Tibial nerve (tissue), 4 donors: Measurements from ENCODE around the gene SPAG17. TPM values are rescaled to one million over a fixed set of nuclear protein-coding genes. Genes with fewer than 3 reads are reported as not detected.
A peak's percentile ranks its signal among the peaks of the same experiment; 100 is the strongest.

ENCODE experiments used
- DNase-seq, 2 donors: peaks; one replicate each; pipeline ENCODE4 v3.0.0-alpha.2; 2019; ENCODE audit warnings: low spot score in 2 of 2
- H3K27ac ChIP-seq, 4 donors: fragments of 200-600 bp; sonication (generic) in 3 of 4; one replicate each; pipeline ENCODE4 v1.5.1; 2017 to 2019; ENCODE audit warnings: mild to moderate bottlenecking in 1 of 4
- H3K27me3 ChIP-seq, 2 donors: fragments of 200-600 bp; sonication (generic) in 1 of 2; one replicate each; pipeline versions ENCODE4 v1.5.1 to v1.6.0; 2017 to 2019
- H3K36me3 ChIP-seq, 3 donors: fragments of 200-600 bp; sonication (generic); one replicate each; pipeline ENCODE4 v1.5.1; 2018 to 2019
- H3K4me1 ChIP-seq, 4 donors: fragments of 200-600 bp; sonication (generic) in 3 of 4; one replicate each; pipeline ENCODE4 v1.5.1; 2017 to 2019
- H3K4me3 ChIP-seq, 4 donors: fragments of 200-600 bp; sonication (generic) in 3 of 4; one replicate each; pipeline ENCODE4 v1.5.1; 2017 to 2019; ENCODE audit warnings: mild to moderate bottlenecking in 1 of 4, moderate library complexity in 1 of 4
- H3K9me3 ChIP-seq, 4 donors: fragments of 200-600 bp; sonication (generic) in 3 of 4; one replicate each; pipeline ENCODE4 v1.5.1; 2017 to 2019
- EP300 ChIP-seq, 2 donors: sonication (generic); formaldehyde crosslinking; IDR thresholded peaks; one replicate each; pipeline ENCODE4 v1.6.1; 2017; ENCODE audit warnings: antibody characterized with exemption in 2 of 2, mild to moderate bottlenecking in 1 of 2
- POLR2A ChIP-seq, 2 donors: fragments of 450-650 bp; IDR thresholded peaks; one replicate each; pipeline ENCODE4 v1.6.1; 2017; ENCODE audit warnings: antibody characterized with exemption in 2 of 2, mild to moderate bottlenecking in 2 of 2, moderate library complexity in 2 of 2
- WGBS, 2 donors: methylation state at CpG; one replicate each; pipeline ENCODE4 v1.1.5; 2018; 5-methylcytosine and 5-hydroxymethylcytosine counted together
- total RNA-seq, 4 donors: library from RNA; depleted of rRNA; stranded (reverse); fragments of >200 nt; gene quantifications; one replicate each; pipeline ENCODE4 v1.1.0, GENCODE V29; 2016
- TF ChIP-seq, protein P1 (sequence below), 5 experiments: fragments of 200-600 bp in 3 of 5; fragments of 450-650 bp in 2 of 5; sonication (generic) in 3 of 5; IDR thresholded peaks; one replicate each; pipeline ENCODE4 v1.5.1; 2016 to 2019; ENCODE audit warnings: antibody characterized with exemption in 5 of 5, mild to moderate bottlenecking in 3 of 5, moderate library complexity in 2 of 5

SPAG17 gene
- total RNA-seq, 4 donors from 2014 or later: under 0.01 to 4.2 (median 1.2) TPM

DNA sequence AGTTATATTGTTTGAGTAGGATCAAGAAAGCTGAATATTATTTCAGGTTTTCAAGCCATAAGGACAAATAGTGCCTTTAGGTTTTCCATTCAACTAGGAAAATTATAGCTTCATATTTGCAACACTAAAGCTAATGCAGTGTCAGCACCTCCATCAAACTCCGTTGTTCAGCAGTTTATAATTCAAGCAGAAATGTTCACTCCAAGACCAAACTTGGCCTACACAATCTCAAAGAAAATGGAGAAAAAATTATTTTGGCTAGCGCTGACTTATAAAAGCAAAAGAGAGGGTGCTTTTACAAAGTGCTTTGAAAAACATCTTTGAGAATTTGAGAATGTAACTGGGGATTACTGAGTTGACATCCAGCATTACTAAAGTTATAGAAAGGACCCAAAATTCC, 1.4 kb downstream of the SPAG17 start:
- no peaks in the 10 kb centered on the region for H3K27me3 ChIP-seq
- WGBS, 2 donors: 67 to 71% methylated on average over 2 of the region's 2 CpGs

DNA sequence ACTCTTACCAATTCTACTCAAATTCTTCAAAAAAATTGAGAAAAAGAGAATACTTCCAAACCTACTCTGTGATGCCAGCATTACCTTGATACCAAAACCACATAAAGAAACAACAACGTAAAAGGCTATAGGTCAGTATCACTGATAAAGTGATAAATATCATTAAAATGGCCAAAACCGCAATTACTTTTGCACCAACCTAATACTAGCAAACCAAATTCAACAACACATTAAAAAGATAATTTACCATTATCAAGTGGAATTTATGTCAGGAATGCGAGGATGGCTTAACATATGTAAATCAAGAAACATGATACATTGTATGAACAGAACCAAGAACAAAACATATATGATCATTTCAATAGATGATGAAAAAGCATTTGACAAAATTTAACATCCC, 7.0 kb downstream of the SPAG17 start:
- Histone ChIP-seq H3K27me3 (no peaks in the 10 kb centered on the region), H3K9me3 (peaks cover 0 to 16% (median 0%) of the 10 kb centered on the region in 4 donors), H3K27ac (no peak overlapping the region), H3K36me3 (no peaks in the 10 kb centered on the region), H3K4me3 (no peak overlapping the region), H3K4me1 (no peaks in the 10 kb centered on the region)
- TF ChIP-seq, protein P1, sequence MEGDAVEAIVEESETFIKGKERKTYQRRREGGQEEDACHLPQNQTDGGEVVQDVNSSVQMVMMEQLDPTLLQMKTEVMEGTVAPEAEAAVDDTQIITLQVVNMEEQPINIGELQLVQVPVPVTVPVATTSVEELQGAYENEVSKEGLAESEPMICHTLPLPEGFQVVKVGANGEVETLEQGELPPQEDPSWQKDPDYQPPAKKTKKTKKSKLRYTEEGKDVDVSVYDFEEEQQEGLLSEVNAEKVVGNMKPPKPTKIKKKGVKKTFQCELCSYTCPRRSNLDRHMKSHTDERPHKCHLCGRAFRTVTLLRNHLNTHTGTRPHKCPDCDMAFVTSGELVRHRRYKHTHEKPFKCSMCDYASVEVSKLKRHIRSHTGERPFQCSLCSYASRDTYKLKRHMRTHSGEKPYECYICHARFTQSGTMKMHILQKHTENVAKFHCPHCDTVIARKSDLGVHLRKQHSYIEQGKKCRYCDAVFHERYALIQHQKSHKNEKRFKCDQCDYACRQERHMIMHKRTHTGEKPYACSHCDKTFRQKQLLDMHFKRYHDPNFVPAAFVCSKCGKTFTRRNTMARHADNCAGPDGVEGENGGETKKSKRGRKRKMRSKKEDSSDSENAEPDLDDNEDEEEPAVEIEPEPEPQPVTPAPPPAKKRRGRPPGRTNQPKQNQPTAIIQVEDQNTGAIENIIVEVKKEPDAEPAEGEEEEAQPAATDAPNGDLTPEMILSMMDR (IDR thresholded peaks at IDR 0.05): no peak
- TF ChIP-seq POLR2A (IDR thresholded peaks at IDR 0.05) (no peak), EP300 (IDR thresholded peaks at IDR 0.05) (no peak)
- 92 to 99% methylated on average over 3 of the region's 3 CpGs for WGBS, 2 donors
- DNase-seq: no peak

More for the DNA sequence above, 1.4 kb downstream of the SPAG17 start:
- Histone ChIP-seq H3K27ac (no peak overlapping the region), H3K9me3 (no peaks in the 10 kb centered on the region), H3K4me3 (no peak overlapping the region), H3K36me3 (no peaks in the 10 kb centered on the region), H3K4me1 (peaks cover 0 to 5% (median 0%) of the 10 kb centered on the region in 4 donors)
- no peak for TF ChIP-seq EP300 (IDR thresholded peaks at IDR 0.05)
- no peak for TF ChIP-seq POLR2A (IDR thresholded peaks at IDR 0.05)
- TF ChIP-seq, protein P1 (IDR thresholded peaks at IDR 0.05): no peak
- DNase-seq: no peak

DNA sequence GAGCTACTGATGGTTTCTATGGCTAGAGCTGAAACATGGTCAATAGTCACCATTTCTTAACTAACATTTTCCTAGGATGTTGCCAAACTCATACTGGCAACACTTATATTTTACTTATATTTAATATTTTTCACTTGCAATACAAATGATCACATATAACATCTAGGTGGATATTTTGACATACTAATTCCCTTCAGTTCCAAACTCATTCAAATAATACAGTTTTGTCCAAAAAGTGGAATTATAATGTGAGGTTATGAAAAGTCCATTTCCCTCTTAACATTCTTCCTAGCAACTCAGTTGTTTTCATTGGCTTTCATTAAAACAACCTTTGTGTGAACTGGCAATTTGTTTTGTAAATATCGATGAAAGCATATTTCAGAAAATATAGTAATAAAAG, 16.0 kb downstream of the SPAG17 start:
- Histone ChIP-seq H3K4me3 (no peak overlapping the region), H3K4me1 (peaks cover 0 to 3% (median 0%) of the 10 kb centered on the region in 4 donors), H3K27ac (no peak overlapping the region), H3K27me3 (no peaks in the 10 kb centered on the region), H3K36me3 (no peaks in the 10 kb centered on the region), H3K9me3 (no peaks in the 10 kb centered on the region)
- no peak for DNase-seq
- WGBS, 2 donors: 19 to 23% methylated on average over 1 of the region's 1 CpG
- TF ChIP-seq, protein P1 (IDR thresholded peaks at IDR 0.05): no peak
- TF ChIP-seq POLR2A (IDR thresholded peaks at IDR 0.05) (no peak), EP300 (IDR thresholded peaks at IDR 0.05) (no peak)

DNA sequence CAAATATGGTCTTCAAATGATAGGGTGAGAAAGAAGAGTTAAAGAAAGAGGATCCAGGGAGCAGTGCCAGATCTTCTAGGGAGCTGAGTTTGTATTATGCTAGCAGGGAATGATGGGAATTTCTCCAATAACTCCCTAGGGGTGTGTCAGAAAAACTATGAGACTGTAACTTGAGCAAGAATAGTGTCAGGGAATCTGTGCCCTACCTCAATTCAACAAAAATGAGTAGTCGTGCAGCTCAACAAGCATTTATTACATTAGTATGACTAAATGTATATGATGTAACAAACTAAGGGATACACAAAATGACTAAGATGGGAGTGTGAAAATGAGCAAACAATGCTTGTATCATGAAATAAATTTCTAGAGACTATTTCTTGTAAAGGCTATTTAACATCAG, 24.2 kb downstream of the SPAG17 start:
- TF ChIP-seq EP300 (IDR thresholded peaks at IDR 0.05) (no peak), POLR2A (IDR thresholded peaks at IDR 0.05) (no peak)
- TF ChIP-seq, protein P1 (IDR thresholded peaks at IDR 0.05): no peak
- Histone ChIP-seq H3K4me1 (peaks cover 0 to 10% (median 0%) of the 10 kb centered on the region in 4 donors), H3K27me3 (no peaks in the 10 kb centered on the region), H3K27ac (no peak overlapping the region), H3K9me3 (no peaks in the 10 kb centered on the region), H3K4me3 (no peak overlapping the region), H3K36me3 (no peaks in the 10 kb centered on the region)
- DNase-seq: no peak
- WGBS, 2 donors: 42 to 67% methylated on average over 1 of the region's 1 CpG

DNA sequence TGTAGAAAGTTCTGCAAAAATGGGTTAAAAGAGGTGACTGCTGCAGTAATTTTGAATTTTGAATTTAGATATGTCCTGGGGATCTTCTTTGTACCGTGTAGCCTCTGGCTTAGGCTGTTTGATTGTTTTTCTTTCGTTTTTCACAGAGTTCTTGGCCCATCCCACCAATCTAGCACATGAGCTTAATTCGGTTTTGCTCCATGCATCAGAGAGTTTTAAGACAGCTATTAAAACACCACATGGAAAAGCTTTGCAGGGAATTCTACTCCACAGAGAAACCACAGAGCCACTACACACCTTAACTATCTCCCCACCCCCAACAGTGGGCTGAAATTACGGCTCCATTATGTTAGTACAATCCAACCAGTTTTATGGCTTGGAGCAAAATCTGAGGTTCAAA, 25.5 kb downstream of the SPAG17 start:
- no peak for DNase-seq
- WGBS, 2 donors: 36 to 41% methylated on average over 4 of the region's 4 CpGs
- Histone ChIP-seq H3K27me3 (no peaks in the 10 kb centered on the region), H3K36me3 (no peaks in the 10 kb centered on the region), H3K4me3 (no peak overlapping the region), H3K4me1 (peaks cover 0 to 10% (median 0%) of the 10 kb centered on the region in 4 donors), H3K9me3 (no peaks in the 10 kb centered on the region), H3K27ac (peak overlapping the region in 1 of 4 donors; percentile 16)
- TF ChIP-seq, protein P1 (IDR thresholded peaks at IDR 0.05): no peak
- TF ChIP-seq EP300 (IDR thresholded peaks at IDR 0.05) (no peak), POLR2A (IDR thresholded peaks at IDR 0.05) (no peak)
